GM21390 (cell line): ENCODE data around the gene MRGPRX2.

Experiments
- ATAC-seq: cut with Tn5 transposase; IDR thresholded peaks from one replicate; pipeline ENCODE4 v1.9.1; 2021; ENCODE audit not compliant: unreplicated experiment

Gene MRGPRX2

GRCh38 chr11:19060629-19061028 is at the start of gene MRGPRX2:
Gene MRGPRX2 (minus strand): TSS chr11:19060717. CDS start chr11:19056402, 4,315 bp downstream.
- ATAC-seq, result no peak

- no peak for ATAC-seq
Observed at GRCh38 chr11:19110295-19110694, 49.8 kb upstream of the MRGPRX2 start.

DNA sequence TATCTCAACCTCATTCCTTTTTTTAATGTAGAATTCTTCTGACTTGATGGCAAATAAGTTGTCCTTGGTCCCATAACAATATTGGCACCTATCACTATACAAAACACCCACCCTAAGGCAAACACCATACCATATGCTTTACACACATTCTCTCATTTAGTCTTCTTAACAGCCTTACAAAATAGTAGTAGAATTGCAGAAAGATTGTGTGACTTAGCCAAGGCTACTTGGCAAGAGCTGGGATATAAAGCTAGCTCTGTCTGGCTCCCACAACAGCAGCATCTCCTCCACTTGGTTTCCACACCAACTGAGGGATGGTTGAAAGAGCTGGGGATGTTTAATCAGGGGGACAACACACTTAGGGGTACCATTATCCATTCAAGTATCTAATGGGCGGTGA is 46.6 kb upstream of the MRGPRX2 start:
- no peak for ATAC-seq

GRCh38 chr11:19105011-19105410 is 44.5 kb upstream of the MRGPRX2 start:
- ATAC-seq, result no peak

- no peak for ATAC-seq
Observed at GRCh38 chr11:19102521-19102900, 42.0 kb upstream of the MRGPRX2 start.

GRCh38 chr11:19101796-19102520 is 41.4 kb upstream of the MRGPRX2 start:
- ATAC-seq, result no peak

DNA sequence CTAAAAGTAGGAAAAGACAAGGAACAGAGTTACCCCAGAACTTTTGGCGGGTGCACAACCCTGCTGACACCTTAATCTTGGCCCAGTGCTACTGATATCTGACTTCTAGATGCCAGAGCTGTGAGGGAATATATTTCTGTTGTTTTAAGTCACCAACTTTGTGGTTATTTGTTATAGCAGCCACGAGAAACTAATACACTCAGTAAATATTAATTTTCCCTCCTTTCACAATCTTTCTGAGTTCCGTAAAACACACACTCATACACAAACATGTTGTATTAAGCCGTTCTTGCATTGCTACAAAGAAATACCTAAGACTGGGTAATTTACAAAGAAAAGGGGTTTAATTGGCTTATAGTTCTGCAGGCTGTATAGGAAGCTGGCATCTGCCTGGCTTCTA is 40.4 kb upstream of the MRGPRX2 start:
- ATAC-seq, result no peak

GRCh38 chr11:19099093-19099492 is 38.6 kb upstream of the MRGPRX2 start:
- no peak for ATAC-seq

- no peak for ATAC-seq
Observed at GRCh38 chr11:19094859-19095258, 34.3 kb upstream of the MRGPRX2 start.

- no peak for ATAC-seq
Observed at GRCh38 chr11:19093976-19094375, 33.5 kb upstream of the MRGPRX2 start.

DNA sequence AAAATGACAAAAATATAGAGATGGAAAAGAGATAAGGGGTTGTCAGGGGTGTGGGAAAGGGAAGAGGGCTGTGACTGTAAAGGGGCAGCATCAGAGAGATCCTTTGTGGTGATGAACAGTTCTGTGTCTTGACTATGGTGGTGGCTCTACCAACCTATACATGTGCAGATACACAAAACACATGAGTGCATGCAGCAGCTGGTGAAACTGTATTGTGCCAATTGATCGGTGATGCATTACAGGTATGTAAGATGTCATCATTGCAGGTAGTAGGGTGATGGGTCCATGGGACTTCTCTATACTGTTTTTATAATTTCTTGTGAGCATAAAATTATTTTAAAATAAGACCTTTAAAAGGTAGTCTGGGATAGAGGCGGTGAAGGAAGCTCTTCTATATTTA is 32.3 kb upstream of the MRGPRX2 start:
- ATAC-seq, result no peak

GRCh38 chr11:19092342-19092741 is 31.8 kb upstream of the MRGPRX2 start:
- no peak for ATAC-seq

GRCh38 chr11:19091366-19091765 is 30.8 kb upstream of the MRGPRX2 start:
- ATAC-seq, result no peak

DNA sequence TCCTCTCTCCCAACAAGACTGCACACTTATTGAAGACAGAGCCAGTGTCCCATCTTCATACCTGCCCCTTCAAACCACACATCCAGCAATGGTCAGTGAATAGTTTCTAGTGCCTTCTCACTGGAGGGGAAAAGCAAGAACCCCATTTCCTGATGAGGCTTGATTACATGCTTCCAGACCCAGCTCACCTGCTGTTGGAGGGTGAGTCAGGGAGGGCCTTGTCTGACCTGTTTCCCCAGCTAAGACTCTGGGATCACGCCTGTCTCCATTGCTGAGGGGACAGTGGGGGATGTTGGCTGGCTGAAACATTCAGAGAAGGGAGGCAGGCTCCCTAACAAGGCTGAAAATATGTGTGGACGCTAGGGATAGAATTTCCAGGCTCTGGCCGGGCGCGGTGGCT is 28.9 kb upstream of the MRGPRX2 start:
- no peak for ATAC-seq

- ATAC-seq, result no peak
Observed at GRCh38 chr11:19088791-19089190, 28.3 kb upstream of the MRGPRX2 start.

- ATAC-seq, result no peak
Observed at GRCh38 chr11:19087658-19088057, 27.1 kb upstream of the MRGPRX2 start.

DNA sequence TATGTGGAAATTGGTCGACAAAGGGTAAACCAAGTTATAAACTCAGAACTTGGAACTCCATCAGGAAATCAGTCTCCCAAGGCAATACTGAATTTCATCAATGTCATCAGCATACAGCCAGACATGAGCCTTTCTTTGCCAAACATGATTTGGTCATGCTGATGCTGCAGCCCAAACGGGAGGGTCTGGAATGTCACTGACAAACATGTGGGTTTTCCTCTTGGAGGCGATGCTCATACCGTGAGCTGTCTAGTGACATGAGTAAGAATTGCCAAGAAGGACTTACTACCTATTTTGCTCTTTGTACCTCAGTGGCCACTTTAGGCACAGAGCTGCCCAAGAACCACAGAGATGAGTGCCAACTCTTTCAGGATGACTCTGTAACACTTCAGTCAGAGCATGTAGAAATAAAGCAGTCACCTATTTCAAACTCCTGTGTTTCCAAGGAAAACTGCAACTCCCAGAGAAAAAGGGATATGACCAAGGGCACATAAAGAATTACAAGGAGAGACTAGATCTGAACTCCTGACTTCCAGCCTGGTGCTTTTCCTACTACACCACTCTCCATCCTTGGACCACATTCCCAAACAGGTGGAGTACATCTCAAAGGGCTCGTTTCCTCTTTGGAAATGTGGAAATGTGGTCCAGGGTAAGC is 24.3 kb upstream of the MRGPRX2 start:
- ATAC-seq, result no peak

GRCh38 chr11:19083166-19083565 is 22.6 kb upstream of the MRGPRX2 start:
- no peak for ATAC-seq

DNA sequence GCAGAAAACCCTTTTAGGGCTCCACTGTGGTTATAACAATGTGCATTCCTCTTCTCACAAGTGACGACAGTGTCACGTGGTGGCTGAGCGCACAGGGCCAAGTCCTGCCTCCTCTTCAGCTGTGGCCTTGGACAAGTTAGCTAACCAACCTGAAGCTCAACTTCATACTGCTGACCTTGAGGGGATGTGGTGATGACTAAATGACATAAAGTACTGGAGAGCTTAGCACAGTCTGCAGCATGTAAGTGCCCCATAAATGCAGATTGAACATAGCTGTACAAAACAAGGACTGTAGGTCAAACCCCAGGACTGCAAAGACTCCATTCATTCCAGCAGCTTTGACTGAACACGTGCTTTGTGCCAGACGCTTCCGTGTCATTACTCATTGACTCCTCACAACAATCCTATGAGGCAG is 20.1 kb upstream of the MRGPRX2 start:
- no peak for ATAC-seq

DNA sequence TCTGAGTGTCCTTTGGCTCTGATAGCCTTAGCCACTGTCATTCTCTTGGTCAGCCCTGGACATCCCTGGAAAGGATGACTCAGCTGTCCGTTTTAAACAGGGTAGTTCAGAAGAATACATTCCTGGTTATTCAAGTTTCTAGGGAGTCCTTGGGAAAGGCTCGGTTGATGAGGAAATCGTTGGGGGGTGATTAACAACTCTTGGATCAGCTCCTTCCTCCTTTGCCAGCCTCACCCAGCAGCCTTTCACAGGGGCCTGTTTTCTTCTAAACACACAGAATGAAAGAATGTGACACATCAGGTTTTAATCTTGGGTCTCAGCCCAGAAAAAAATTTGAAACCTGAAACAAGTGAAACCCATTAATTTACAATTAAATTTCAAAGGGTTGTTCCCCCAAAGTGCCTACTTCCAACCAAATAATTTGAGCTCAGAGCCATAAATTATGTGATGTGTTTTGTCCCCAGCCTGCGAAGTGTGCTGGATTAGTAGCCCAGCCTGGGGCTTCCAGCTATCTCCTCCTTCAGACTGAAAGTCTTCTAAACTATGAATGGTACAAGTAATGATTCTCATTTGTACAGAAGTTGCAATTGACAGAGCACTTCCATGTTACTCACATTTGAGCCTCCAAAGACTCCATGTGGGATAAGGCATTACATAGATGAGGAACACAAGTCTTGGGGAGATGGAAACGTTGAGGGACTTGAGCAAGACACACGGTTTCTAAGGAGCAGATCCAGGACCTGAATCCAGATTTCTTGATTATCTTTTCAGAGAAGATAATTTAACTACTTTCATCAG is 19.3 kb upstream of the MRGPRX2 start:
- ATAC-seq, result no peak

GRCh38 chr11:19077965-19078364 is 17.4 kb upstream of the MRGPRX2 start:
- ATAC-seq, result no peak
